Neural progenitor cell (in vitro differentiated cells): ENCODE data around the gene KDM5D. TPM values are rescaled to one million over a fixed set of nuclear protein-coding genes. Genes with fewer than 3 reads are reported as not detected.

Experiments used
- DNase-seq: peaks from one replicate; pipeline ENCODE4 v3.0.0-alpha.2; 2016; ENCODE audit warnings: low spot score
- H2AFZ ChIP-seq: fragments of 200-600 bp; sonication (generic); replicated peaks from 2 replicates; pipeline ENCODE4 v1.6.1; 2016; ENCODE audit warnings: antibody characterized with exemption
- H3F3A ChIP-seq: fragments of 200-600 bp; sonication (generic); 2 replicates; pipeline ENCODE4 v1.6.1; 2016; ENCODE audit warnings: antibody characterized with exemption, low read depth
- H3K27ac ChIP-seq: fragments of 200-600 bp; sonication (generic); 2 replicates; pipeline ENCODE4 v1.5.1; 2016; ENCODE audit warnings: mild to moderate bottlenecking
- H3K27me3 ChIP-seq: fragments of 200-600 bp; sonication (generic); 2 replicates; pipeline ENCODE4 v1.6.1; 2016; ENCODE audit warnings: mild to moderate bottlenecking, moderate library complexity
- H3K36me3 ChIP-seq: fragments of 200-600 bp; sonication (generic); 2 replicates; pipeline ENCODE4 v1.5.1; 2016
- H3K4me1 ChIP-seq: fragments of 200-600 bp; sonication (generic); 2 replicates; pipeline ENCODE4 v1.6.1; 2016; ENCODE audit warnings: mixed run types
- H3K4me2 ChIP-seq: fragments of 200-600 bp; sonication (generic); 2 replicates; pipeline ENCODE4 v1.6.1; 2016
- H3K4me3 ChIP-seq: fragments of 200-600 bp; sonication (generic); 2 replicates; pipeline ENCODE4 v1.5.1; 2016
- H3K79me2 ChIP-seq: fragments of 200-600 bp; sonication (generic); 2 replicates; pipeline ENCODE4 v1.6.1; 2016; ENCODE audit warnings: low read depth
- H3K9ac ChIP-seq: fragments of 200-600 bp; sonication (generic); 2 replicates; pipeline ENCODE4 v1.6.1; 2016
- H3K9me3 ChIP-seq: fragments of 200-600 bp; sonication (generic); 2 replicates; pipeline ENCODE4 v1.5.1; 2016; ENCODE audit warnings: low read depth
- H4K20me1 ChIP-seq: fragments of 200-600 bp; sonication (generic); 2 replicates; pipeline ENCODE4 v1.6.1; 2016; ENCODE audit warnings: low read depth
- H3K27ac Mint-ChIP-seq: 3 replicates; pipeline ENCODE4 v1.8.0; 2021; ENCODE audit warnings: mixed read lengths
- H3K27me3 Mint-ChIP-seq: 2 replicates; pipeline ENCODE4 v1.8.0; 2022; ENCODE audit warnings: low read depth, mild to moderate bottlenecking, inconsistent platforms, moderate library complexity, mixed read lengths; ENCODE audit not compliant: insufficient read depth
- H3K36me3 Mint-ChIP-seq: 3 replicates; pipeline ENCODE4 v1.8.0; 2021; ENCODE audit warnings: mixed read lengths
- H3K4me1 Mint-ChIP-seq: 3 replicates; pipeline ENCODE4 v1.8.0; 2021; ENCODE audit warnings: mixed read lengths
- H3K4me3 Mint-ChIP-seq: 3 replicates; pipeline ENCODE4 v1.8.0; 2021; ENCODE audit warnings: mild to moderate bottlenecking, moderate library complexity, mixed read lengths
- H3K9me3 Mint-ChIP-seq: 3 replicates; pipeline ENCODE4 v1.8.0; 2020; ENCODE audit warnings: mixed read lengths
- CTCF ChIP-seq: fragments of 200-600 bp; sonication (generic); IDR thresholded peaks from 2 replicates; pipeline ENCODE4 v1.5.1; 2017; ENCODE audit warnings: antibody characterized with exemption, mild to moderate bottlenecking
- EZH2 ChIP-seq: fragments of 200-600 bp; sonication (generic); IDR thresholded peaks from 2 replicates; pipeline ENCODE4 v1.6.1; 2017; ENCODE audit warnings: antibody characterized with exemption, mild to moderate bottlenecking, moderate library complexity
- EZH2phosphoT487 ChIP-seq: fragments of 200-600 bp; sonication (generic); IDR thresholded peaks from 2 replicates; pipeline ENCODE4 v1.6.1; 2017; ENCODE audit warnings: antibody characterized with exemption
- total RNA-seq: library from RNA; depleted of rRNA; stranded (reverse); fragments of >200 nt; gene quantifications from 2 replicates; pipeline ENCODE4 v1.2.3, GENCODE V29; 2015; ENCODE audit warnings: low replicate concordance

KDM5D gene
- not detected in 2 replicates for total RNA-seq

DNA sequence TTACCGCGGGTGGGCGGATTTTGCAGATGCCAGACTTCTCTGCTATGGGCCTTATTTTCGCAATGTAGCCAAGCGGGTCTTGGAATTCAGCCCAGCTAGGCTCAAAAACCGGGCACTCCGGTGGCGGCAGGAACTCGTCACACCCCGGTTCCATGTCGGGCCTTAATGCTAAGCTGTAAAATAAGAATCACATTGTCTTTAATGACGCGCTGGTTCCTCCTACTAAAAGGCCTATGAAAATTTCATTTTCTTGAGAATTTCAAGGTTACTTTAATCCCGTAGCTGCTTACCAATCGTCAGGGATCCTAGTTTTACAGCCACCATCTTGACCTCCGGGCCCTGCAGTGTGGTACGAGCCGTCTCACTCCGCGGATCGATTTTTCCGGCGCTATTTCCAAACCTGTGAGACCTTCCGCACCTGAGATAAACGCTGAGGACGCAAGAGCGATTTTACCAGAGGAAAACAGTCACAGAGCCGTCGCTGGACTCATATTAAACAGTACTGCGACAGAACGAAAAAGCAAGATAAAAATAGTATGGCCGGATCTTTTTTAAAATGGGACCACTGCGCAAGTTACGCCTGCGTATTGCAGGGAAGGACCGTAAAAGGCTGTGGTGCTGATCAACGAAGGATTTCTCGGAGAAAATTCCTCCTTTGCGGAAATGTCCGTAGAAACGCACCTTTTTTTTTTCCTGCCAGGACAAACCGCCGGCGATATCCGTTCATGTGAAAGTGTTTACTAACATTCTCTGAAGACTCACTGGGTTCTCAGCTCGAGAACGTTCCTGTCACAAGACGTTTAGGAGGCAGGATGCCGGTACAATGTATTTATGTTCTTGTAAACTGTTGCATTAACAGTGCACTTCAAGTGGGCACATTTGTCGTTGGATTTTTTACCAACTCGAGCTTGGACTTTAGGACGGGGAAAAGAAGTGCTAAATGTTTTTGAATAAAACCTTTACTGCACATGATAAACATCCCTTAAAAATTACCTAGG, at the start of gene KDM5D:
Gene KDM5D, minus strand, starts transcription at position 346 of the 998 bp plus-strand sequence. Its CDS starts 192 bp downstream, at position 154.
- Histone ChIP-seq H3K4me2 (no peak within 1 kb of the TSS), H3K4me3 (no peak within 1 kb of the TSS), H3K4me1 (no peaks in the 10 kb centered on the region), H3K79me2 (no peaks in the 10 kb centered on the region), H3K27me3 (no peaks in the 10 kb centered on the region), H3K9ac (no peak within 1 kb of the TSS), H4K20me1 (no peaks in the 10 kb centered on the region), H3K9me3 (no peaks in the 10 kb centered on the region), H3F3A (no peaks in the 10 kb centered on the region), H3K27ac (no peak within 1 kb of the TSS), H2AFZ (no peak within 1 kb of the TSS), H3K36me3 (no peaks in the 10 kb centered on the region)
- TF ChIP-seq CTCF: no peak
- TF ChIP-seq EZH2: no peak
- no peak for TF ChIP-seq EZH2phosphoT487
- no peak within 1 kb of the TSS for H3K27ac Mint-ChIP-seq
- no peak within 1 kb of the TSS for H3K4me3 Mint-ChIP-seq
- DNase-seq: no peak
- H3K27me3 Mint-ChIP-seq: no peaks in the 10 kb centered on the region
- H3K9me3 Mint-ChIP-seq: no peaks in the 10 kb centered on the region
- H3K4me1 Mint-ChIP-seq: no peaks in the 10 kb centered on the region
- no peaks in the 10 kb centered on the region for H3K36me3 Mint-ChIP-seq

- TF ChIP-seq CTCF (no peak), EZH2 (no peak), EZH2phosphoT487 (no peak)
- H2AFZ ChIP-seq: no peak overlapping the region
- no peaks in the 10 kb centered on the region for H3K27me3 ChIP-seq
- H3K9me3 ChIP-seq: no peaks in the 10 kb centered on the region
- no peak overlapping the region for H3K27ac ChIP-seq
- no peak overlapping the region for H3K4me2 ChIP-seq
- Mint-ChIP-seq H3K9me3 (no peaks in the 10 kb centered on the region), H3K27me3 (no peaks in the 10 kb centered on the region), H3K4me3 (no peak overlapping the region), H3K4me1 (no peaks in the 10 kb centered on the region), H3K36me3 (no peaks in the 10 kb centered on the region), H3K27ac (no peak overlapping the region)
- no peak overlapping the region for H3K9ac ChIP-seq
- no peak for DNase-seq
- H3K36me3 ChIP-seq: no peaks in the 10 kb centered on the region
- H3K4me1 ChIP-seq: no peaks in the 10 kb centered on the region
- H4K20me1 ChIP-seq: no peaks in the 10 kb centered on the region
- H3K79me2 ChIP-seq: no peaks in the 10 kb centered on the region
- H3K4me3 ChIP-seq: no peak overlapping the region
- H3F3A ChIP-seq: no peaks in the 10 kb centered on the region
These were observed 23.8 kb upstream of the KDM5D start for GRCh38 chrY:19768375-19768774.

DNA sequence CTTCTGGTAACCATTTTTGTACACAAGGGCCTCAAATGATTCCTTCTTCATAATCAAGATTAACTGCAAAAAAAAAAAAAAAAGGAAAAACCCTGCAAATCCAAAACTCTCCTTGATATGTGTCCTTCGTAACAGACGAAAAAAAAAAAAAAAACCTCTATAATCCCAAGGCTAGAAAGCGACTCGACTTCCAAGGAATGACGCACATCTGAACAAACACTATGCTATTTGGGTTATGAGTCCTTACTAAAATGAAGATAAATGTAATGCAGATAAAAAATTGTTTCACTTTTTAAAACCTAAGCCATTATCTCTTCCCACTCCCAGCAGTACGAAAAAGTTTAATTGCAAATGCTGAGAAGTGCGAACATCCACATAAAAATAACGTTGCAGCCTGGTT, 1.2 kb downstream of the KDM5D start:
- H3K27ac Mint-ChIP-seq: no peak overlapping the region
- Histone ChIP-seq H3K4me3 (no peak overlapping the region), H3K27me3 (no peaks in the 10 kb centered on the region), H3K9ac (no peak overlapping the region), H3K4me1 (no peaks in the 10 kb centered on the region), H2AFZ (no peak overlapping the region), H3K27ac (no peak overlapping the region), H3K36me3 (no peaks in the 10 kb centered on the region), H3K4me2 (no peak overlapping the region), H3F3A (no peaks in the 10 kb centered on the region), H4K20me1 (no peaks in the 10 kb centered on the region), H3K9me3 (no peaks in the 10 kb centered on the region), H3K79me2 (no peaks in the 10 kb centered on the region)
- TF ChIP-seq CTCF (no peak), EZH2phosphoT487 (no peak), EZH2 (no peak)
- no peaks in the 10 kb centered on the region for H3K4me1 Mint-ChIP-seq
- no peak for DNase-seq
- no peaks in the 10 kb centered on the region for H3K27me3 Mint-ChIP-seq
- H3K9me3 Mint-ChIP-seq: no peaks in the 10 kb centered on the region
- H3K36me3 Mint-ChIP-seq: no peaks in the 10 kb centered on the region
- no peak overlapping the region for H3K4me3 Mint-ChIP-seq
